Body of pancreas (tissue), 4 donors: ENCODE measurements around the gene SPG11.

Experiments used
- POLR2A ChIP-seq, 3 donors: fragments of 450-650 bp; IDR thresholded peaks; one replicate each; pipeline ENCODE4 v1.6.1; 2016; ENCODE audit warnings: antibody characterized with exemption in 3 of 3, mild to moderate bottlenecking in 2 of 3
- TF ChIP-seq, protein P1 (sequence below), 7 experiments: fragments of 450-650 bp in 4 of 7; fragments of 200-600 bp in 3 of 7; sonication (generic) in 3 of 7; IDR thresholded peaks; one replicate each; pipeline ENCODE4 v1.5.1; 2016 to 2019; ENCODE audit warnings: antibody characterized with exemption in 7 of 7

DNA sequence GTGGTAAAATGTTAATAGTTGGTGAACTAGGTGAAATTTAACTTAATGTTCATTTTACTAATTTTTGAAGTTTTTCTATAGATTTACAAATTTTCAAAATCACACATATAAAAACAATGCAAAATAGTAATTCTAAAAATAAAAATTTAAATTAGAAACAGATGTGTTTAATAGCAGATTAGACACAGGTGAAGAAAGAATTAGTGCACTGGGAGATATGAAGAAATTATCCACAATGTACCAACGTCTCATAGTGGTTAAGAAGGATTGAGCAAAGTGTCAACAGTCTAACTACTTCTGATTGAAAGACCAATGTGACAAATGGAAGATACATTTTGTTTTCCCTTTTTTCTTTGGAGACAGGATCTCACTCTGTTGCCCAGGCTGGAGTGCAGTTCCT is 26.5 kb downstream of the SPG11 start:
- no peak for TF ChIP-seq POLR2A (IDR thresholded peaks at IDR 0.05)
- TF ChIP-seq, protein P1, sequence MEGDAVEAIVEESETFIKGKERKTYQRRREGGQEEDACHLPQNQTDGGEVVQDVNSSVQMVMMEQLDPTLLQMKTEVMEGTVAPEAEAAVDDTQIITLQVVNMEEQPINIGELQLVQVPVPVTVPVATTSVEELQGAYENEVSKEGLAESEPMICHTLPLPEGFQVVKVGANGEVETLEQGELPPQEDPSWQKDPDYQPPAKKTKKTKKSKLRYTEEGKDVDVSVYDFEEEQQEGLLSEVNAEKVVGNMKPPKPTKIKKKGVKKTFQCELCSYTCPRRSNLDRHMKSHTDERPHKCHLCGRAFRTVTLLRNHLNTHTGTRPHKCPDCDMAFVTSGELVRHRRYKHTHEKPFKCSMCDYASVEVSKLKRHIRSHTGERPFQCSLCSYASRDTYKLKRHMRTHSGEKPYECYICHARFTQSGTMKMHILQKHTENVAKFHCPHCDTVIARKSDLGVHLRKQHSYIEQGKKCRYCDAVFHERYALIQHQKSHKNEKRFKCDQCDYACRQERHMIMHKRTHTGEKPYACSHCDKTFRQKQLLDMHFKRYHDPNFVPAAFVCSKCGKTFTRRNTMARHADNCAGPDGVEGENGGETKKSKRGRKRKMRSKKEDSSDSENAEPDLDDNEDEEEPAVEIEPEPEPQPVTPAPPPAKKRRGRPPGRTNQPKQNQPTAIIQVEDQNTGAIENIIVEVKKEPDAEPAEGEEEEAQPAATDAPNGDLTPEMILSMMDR (IDR thresholded peaks at IDR 0.05), result no peak
